Activated CD4-positive, CD25-positive, alpha-beta regulatory T cell treated with anti-CD3 and anti-CD28 coated beads, Interleukin-2, amount 50 U/mL, for 16 hours (primary cell): ENCODE measurements around the gene ABHD5.
A peak's percentile ranks its signal among the peaks of the same experiment; 100 is the strongest.
"Not testable (repeated sequence)": the region's sequence is repeated elsewhere in the genome, so short reads cannot be mapped to it uniquely, and the experiment has no call there.

Experiments
- DNase-seq: peaks from one replicate; pipeline ENCODE4 v3.0.0-alpha.2; 2020; ENCODE audit warnings: low read depth, low spot score

ABHD5 gene

DNA sequence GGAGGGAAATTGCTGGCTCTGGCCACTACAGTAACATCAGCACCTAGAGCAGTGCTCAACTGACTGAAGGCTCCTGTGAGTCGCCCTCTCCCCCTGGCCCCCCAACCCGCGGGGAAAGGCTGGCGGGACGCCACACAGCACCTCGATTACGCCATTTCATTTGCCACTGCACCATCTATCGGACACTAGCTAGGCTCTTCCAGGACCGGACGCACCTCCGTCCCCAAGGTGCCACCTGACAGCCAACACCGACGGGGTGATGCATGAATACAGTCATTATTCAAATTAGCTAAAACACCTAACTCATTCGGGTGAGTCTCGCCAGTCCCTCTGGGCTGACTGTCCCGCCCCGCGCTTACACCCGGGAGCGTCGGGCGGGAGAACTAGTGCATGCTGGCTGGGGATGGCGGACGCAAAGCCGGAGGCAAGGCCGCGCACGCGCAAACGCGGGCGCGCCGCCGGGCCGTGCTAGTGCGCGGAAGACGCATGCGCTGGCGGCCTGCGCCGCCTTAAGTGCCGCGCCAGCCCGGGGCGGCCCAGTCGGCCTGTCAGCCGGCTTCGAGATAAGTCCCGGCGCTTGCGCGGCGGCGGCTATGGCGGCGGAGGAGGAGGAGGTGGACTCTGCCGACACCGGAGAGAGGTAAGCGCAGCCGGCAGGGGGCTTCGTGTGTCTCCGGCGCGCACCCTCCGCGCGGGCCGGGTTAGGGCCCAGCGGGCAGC is at the start of gene ABHD5:
Gene ABHD5, plus strand, starts transcription at position 539 of the 720 bp plus-strand sequence. Its CDS starts 55 bp downstream, at position 594.
- DNase-seq = peak; percentile 80

DNA sequence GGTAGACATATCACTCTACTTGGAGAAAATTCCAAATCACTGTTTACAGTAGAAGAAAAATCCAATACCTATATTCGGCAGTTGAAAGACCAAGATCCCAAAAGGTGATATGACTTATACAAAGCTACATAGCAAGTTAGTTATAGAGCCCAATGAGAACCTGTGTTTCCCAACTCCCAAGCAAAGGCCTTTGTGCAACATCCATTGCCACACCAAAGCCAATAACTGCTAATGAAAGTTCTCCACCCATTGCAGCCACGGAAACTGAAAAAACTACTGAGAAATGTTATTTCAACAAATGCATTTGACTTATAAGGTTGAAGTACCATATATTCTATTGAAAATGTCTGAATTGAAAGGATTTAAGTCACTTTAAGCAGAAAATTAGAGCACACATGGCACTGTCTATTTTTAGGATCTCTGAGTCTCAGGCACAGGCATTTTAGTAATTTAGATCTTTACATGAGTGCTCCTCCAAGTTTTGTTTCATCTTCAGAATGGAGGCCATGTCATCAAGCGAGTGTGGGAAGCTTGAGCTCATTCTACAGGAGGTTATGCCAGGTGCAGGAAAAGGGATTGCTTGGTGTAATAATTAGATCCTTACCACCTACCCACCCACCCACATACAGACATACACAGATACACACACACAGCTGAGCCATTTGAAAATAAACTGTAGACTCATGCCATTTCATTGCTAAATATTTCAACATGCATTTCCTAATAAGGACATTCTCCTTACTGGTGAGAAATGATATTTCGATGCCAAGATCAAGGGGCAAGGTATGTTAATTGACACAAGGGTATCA is 49.2 kb upstream of the ABHD5 start:
- DNase-seq = no peak

DNA sequence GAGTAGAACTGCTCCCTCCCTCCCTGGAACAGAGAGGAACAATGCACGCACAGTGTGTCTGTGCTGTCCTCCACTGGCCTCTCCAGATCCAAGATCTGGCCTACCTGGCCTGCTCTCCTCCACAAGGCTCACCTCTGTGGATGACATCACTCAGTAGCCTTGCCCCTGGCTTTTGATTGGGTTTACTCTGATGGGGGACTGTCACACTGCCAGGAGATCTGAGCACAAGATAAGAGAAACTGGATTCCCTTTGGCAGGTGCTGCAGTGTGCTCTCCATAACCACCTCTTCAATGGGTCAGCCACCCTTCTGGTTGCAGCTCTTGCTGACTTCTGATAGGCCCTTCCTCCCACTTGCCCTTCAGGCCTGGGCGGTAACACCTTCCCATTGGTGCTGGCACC is 46.3 kb upstream of the ABHD5 start:
- no peak for DNase-seq

- no peak for DNase-seq
Observed at GRCh38 chr3:43647331-43648166, 43.2 kb upstream of the ABHD5 start.

- DNase-seq = no peak
Observed at GRCh38 chr3:43648957-43649356, 41.8 kb upstream of the ABHD5 start.

DNA sequence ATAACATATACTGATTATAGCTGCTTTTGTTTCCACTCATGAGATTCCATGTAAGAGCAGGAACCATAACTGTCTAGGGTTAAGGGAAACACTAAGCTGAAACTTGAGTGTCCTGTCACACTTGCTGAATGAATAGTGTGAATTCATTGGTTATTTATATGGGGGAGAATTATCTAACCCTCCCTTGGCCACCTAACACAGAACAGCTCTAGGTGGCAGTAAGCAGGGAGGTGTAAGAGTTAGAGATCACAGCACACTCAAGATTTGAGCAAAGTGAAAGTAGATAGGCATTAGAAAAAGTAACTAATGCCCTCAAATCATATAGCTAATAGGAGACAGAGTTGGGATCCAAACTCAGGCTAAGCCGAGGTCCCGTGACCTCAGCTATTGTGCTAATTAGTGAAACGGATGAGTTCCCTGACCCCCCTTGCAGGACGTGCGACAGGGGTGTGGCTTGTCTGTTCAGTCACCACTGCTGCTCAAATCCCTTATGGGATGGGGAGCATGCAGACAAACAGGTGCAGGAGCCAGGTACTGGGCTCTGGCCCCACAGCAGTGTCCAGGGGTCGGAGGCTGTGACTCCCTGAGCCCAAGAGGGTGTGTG is 41.3 kb upstream of the ABHD5 start:
- no peak for DNase-seq

DNA sequence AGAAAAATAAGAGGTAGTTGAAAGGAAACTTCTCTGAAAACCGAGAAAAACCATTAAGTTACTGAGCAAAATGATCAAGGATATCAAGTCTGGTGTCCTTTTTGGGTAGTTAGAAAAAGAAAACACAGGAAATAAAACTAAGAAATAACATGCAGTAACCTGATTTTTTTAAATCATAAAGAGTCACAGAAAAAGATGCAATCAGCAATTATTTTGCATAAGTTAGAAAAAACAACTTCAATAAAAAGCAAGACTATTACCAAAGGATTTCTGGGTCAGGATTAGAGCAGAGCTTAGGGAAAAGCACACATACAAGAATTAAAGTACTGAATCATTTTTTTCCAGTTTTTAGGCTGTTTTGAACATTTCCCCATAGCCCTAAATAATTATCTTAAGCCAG is 40.4 kb upstream of the ABHD5 start:
- no peak for DNase-seq

DNA sequence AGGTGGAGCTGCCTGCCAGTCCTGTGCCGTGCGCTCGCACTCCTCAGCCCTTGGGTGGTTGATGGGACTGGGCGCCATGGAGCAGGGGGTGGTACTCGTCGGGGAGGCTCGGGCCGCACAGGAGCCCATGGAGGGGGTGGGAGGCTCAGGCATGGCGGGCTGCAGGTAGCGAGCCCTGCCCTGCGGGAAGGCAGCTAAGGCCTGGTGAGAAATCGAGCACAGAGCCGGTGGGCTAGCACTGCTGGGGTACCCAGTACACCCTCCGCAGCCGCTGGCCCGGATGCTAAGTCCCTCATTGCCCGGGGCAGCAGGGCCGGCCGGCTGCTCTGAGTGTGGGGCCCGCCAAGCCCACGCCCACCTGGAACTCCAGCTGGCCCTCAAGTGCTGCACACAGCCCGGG is 34.3 kb upstream of the ABHD5 start:
- DNase-seq = not testable (repeated sequence)

GRCh38 chr3:43659250-43659880 is 31.4 kb upstream of the ABHD5 start:
- DNase-seq = no peak

- not testable (repeated sequence) for DNase-seq
Observed at GRCh38 chr3:43661376-43661775, 29.4 kb upstream of the ABHD5 start.

- not testable (repeated sequence) for DNase-seq
Observed at GRCh38 chr3:43665011-43665410, 25.7 kb upstream of the ABHD5 start.

GRCh38 chr3:43670635-43671522 is 19.9 kb upstream of the ABHD5 start:
- no peak for DNase-seq

DNA sequence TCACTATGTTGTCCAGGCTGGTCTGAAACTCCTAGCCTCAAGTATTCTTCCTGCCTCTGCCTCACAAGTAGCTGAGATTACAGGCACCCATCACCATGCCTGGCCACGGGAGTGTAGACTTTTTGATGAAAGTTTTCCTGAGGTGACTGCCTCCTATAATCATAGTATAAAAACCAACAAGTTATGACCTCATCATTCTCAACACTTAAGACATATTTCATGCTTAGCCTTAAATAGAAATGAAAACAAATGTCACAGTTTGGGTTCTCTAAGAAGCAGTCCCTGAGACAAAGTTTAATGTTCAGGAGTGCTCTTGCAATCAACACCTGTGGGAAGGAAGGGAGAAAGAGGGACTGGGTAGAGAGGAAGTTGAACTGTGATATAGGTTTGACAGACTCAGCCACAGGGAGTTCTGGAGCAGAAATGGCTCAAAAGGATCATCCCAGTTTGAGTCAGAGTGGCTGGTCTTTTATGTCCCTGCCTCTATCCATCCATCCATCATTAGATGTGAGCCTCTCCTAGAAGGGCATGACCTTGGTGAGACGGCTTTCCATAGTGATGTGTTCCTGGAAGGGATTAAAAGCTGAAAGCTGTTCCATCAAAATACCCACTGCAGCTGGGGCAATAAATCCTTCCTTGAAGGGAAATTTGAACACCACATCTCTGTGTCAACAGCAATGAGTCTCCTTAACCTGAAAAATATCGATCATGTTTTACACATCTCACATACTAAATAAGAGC is 16.2 kb upstream of the ABHD5 start:
- DNase-seq = no peak

DNA sequence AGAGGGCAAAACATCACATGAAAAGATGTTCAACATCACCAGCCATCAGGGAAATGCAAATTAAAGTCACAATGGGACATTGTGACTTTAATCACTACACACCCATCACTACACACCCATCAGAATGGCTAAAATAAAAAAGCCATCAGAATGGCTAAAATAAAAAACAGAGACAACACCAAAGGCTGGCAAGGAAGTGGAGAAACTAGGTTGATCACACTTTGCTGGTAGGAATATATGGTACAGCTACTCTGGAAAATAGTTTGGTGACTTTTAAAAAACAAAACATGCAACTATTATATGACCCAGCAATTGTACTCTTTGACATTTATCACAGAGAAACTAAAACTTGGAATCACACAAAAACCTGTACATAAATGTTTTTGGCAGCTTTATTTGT is 15.1 kb upstream of the ABHD5 start:
- DNase-seq = no peak

GRCh38 chr3:43676441-43676840 is 14.3 kb upstream of the ABHD5 start:
- DNase-seq = no peak

GRCh38 chr3:43678375-43678774 is 12.4 kb upstream of the ABHD5 start:
- DNase-seq = not testable (repeated sequence)

GRCh38 chr3:43678887-43679449 is 11.8 kb upstream of the ABHD5 start:
- not testable (repeated sequence) for DNase-seq

GRCh38 chr3:43680857-43681256 is 9.9 kb upstream of the ABHD5 start:
- not testable (repeated sequence) for DNase-seq

DNA sequence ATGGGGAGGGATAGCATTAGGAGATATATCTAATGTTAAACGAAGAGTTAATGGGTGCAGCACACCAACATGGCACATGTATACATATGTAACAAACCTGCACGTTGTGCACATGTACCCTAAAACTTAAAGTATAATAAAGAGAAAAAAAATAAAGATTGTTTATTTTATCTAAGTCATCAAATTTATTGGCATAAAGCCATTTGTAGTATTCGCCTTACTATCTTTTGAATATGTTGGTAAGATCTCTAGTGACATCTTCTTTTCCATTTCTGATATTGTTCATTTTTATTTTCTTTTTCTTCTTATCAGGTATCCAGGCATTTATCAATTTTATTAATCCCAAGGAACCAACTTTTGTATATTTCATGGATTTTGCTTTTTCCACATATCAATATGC is 5.8 kb upstream of the ABHD5 start:
- no peak for DNase-seq
